ENCODE results near the gene MYO18A. TPM values are rescaled to one million over a fixed set of nuclear protein-coding genes. Genes with fewer than 3 reads are reported as not detected.

MYO18A gene
- total and polyA plus RNA-seq, 10 of the 15 experiments (the other 5 are each of a cell fraction or from before 2014, with no cell fraction given) = 2.9 to 66.0 (median 24.5) TPM

- H3K27ac ChIP-seq (ENCODE audit: control insufficient read depth, insufficient read depth) = no peak overlapping the region
- in situ Hi-C loops (cut with MboI) (no loop called here), intact Hi-C loops (cut with micrococcal nuclease; ENCODE audit: unreplicated experiment) (no loop called here)
- 95% methylated on average over 3 of the region's 6 CpGs for WGBS (ENCODE audit: insufficient coverage, insufficient replicate concordance, low lambda C conversion rate, missing lambda C conversion rate)
- no peak overlapping the region for H2AFZ ChIP-seq (ENCODE audit: control insufficient read depth, low read depth, low read length)
- FAIRE-seq (no peak), DNase-seq (ENCODE audit: low read depth, low spot score) (no peak), ATAC-seq (no peak)
- H3K9me3 ChIP-seq (replicated peaks; ENCODE audit: control insufficient read depth, insufficient read depth, low read length) = no peaks in the 10 kb centered on the region
- CTCF ChIA-PET = interaction anchor here (2.1 kb wide), 1 partner anchor 110 kb away, joined by 8 read pairs; no protein-coding TSS in a partner anchor
- no peak for TF ChIP-seq NFXL1 (IDR thresholded peaks at IDR 0.05; ENCODE audit: borderline replicate concordance)
- RAD21 ChIA-PET (ENCODE audit: unreplicated experiment) = no interaction called here
- POLR2A ChIA-PET = no interaction called here
- SMC1A ChIA-PET (ENCODE audit: uncharacterized antibody, unreplicated experiment) = interaction anchor here (1.1 kb wide), 1 partner anchor 111 kb away, joined by 4 read pairs; no protein-coding TSS in a partner anchor
- H3K36me3 ChIP-seq (ENCODE audit: control insufficient read depth in 2 of 2, insufficient read depth in 2 of 2, low read length in 1 of 2) = peaks cover 2 to 5% of the 10 kb centered on the region in 2 experiments; a peak in 3 of 4 replicates
- BruUV-seq (replicated peaks) = no TSS peak
- H3K79me2 ChIP-seq (ENCODE audit: control insufficient read depth, insufficient read depth, low read length) = no peaks in the 10 kb centered on the region
- H3K27me3 ChIP-seq (replicated peaks in 1 of 2; ENCODE audit: control insufficient read depth in 2 of 2, insufficient read depth in 2 of 2, low read length in 1 of 2) = no peaks in the 10 kb centered on the region
- H3K4me1 ChIP-seq (ENCODE audit: control insufficient read depth, insufficient read depth, low read length) = no peaks in the 10 kb centered on the region
- H3K4me3 ChIP-seq = no peak overlapping the region
- H3K9ac ChIP-seq (ENCODE audit: control insufficient read depth, insufficient read depth, low read length) = no peak overlapping the region
- no peak overlapping the region for H3K4me2 ChIP-seq (ENCODE audit: control insufficient read depth, insufficient read depth)
- H4K20me1 ChIP-seq (ENCODE audit: control insufficient read depth, insufficient read depth) = no peaks in the 10 kb centered on the region
These were observed 104.1 kb downstream of the MYO18A start for GRCh38 chr17:29076087-29076486.

GRCh38 chr17:29074488-29074887, 105.7 kb downstream of the MYO18A start:
- H2AFZ ChIP-seq (ENCODE audit: control insufficient read depth, low read depth, low read length) = no peak overlapping the region
- H3K4me2 ChIP-seq (ENCODE audit: control insufficient read depth, insufficient read depth) = no peak overlapping the region
- no peaks in the 10 kb centered on the region for H3K4me1 ChIP-seq (ENCODE audit: control insufficient read depth, insufficient read depth, low read length)
- no peaks in the 10 kb centered on the region for H3K27me3 ChIP-seq (replicated peaks in 1 of 2; ENCODE audit: control insufficient read depth in 2 of 2, insufficient read depth in 2 of 2, low read length in 1 of 2)
- TF ChIP-seq BRCA1 (IDR thresholded peaks at IDR 0.05; ENCODE audit: low read depth, low read length) = no peak
- no peak for TF ChIP-seq NR2C2 (IDR thresholded peaks at IDR 0.05; ENCODE audit: borderline replicate concordance, control insufficient read depth, insufficient read length, low read depth)
- TF ChIP-seq ZSCAN29 (IDR thresholded peaks at IDR 0.05) = no peak
- TF ChIP-seq PML (IDR thresholded peaks at IDR 0.05; ENCODE audit: low read length) = no peak
- TF ChIP-seq TCF3 (IDR thresholded peaks at IDR 0.05; ENCODE audit: borderline replicate concordance, insufficient read depth, low read depth, low read length) = no peak
- no peak for TF ChIP-seq MTA2 (IDR thresholded peaks at IDR 0.05; ENCODE audit: low read depth)
- TF ChIP-seq ETV6 (conservative IDR thresholded peaks at IDR 0.05 in 1 of 2, IDR thresholded peaks at IDR 0.05 in 1 of 2; ENCODE audit: borderline replicate concordance in 1 of 2, low read depth in 1 of 2) = no peak
- no peak for TF ChIP-seq HDAC2 (IDR thresholded peaks at IDR 0.05)
- no peak for TF ChIP-seq JUNB (IDR thresholded peaks at IDR 0.05)
- TF ChIP-seq FOXK2 (IDR thresholded peaks at IDR 0.05) = no peak
- FAIRE-seq (no peak), DNase-seq (ENCODE audit: low read depth, low spot score) (no peak), ATAC-seq (no peak)
- H3K9ac ChIP-seq (ENCODE audit: control insufficient read depth, insufficient read depth, low read length) = no peak overlapping the region
- WGBS (ENCODE audit: insufficient coverage, insufficient replicate concordance, low lambda C conversion rate, missing lambda C conversion rate) = 84% methylated on average over 12 of the region's 12 CpGs
- CTCF ChIA-PET = no interaction called here
- no peaks in the 10 kb centered on the region for H3K79me2 ChIP-seq (ENCODE audit: control insufficient read depth, insufficient read depth, low read length)
- H3K36me3 ChIP-seq (ENCODE audit: control insufficient read depth in 2 of 2, insufficient read depth in 2 of 2, low read length in 1 of 2) = peaks cover 0 to 3% of the 10 kb centered on the region in 2 experiments; a peak in 2 of 4 replicates
- H3K27ac ChIP-seq (ENCODE audit: control insufficient read depth, insufficient read depth) = no peak overlapping the region
- BruUV-seq (replicated peaks) = no TSS peak
- no peak overlapping the region for H3K4me3 ChIP-seq
- POLR2A ChIA-PET = no interaction called here
- H3K9me3 ChIP-seq (replicated peaks; ENCODE audit: control insufficient read depth, insufficient read depth, low read length) = no peaks in the 10 kb centered on the region
- intact Hi-C loops (cut with micrococcal nuclease; ENCODE audit: unreplicated experiment) = no loop called here
- SMC1A ChIA-PET (ENCODE audit: uncharacterized antibody, unreplicated experiment) = no interaction called here
- H4K20me1 ChIP-seq (ENCODE audit: control insufficient read depth, insufficient read depth) = no peaks in the 10 kb centered on the region
- in situ Hi-C loops (cut with MboI) = no loop called here
- RAD21 ChIA-PET (ENCODE audit: unreplicated experiment) = no interaction called here

Measured in GM12878 (cell line).